NCI-H82 (cell line): ENCODE data around the gene CILP.
A peak's percentile ranks its signal among the peaks of the same experiment; 100 is the strongest.
"Not testable (repeated sequence)": the region's sequence is repeated elsewhere in the genome, so short reads cannot be mapped to it uniquely, and the experiment has no call there.

Experiments used
- DNase-seq: peaks from one replicate; lab custom pipeline; 2025; lab: John Stamatoyannopoulos, UW

Gene CILP

GRCh38 chr15:65210770-65211481 lies at the start of gene CILP:
TSS of gene CILP (minus strand) at chr15:65211473. CDS start at chr15:65209755, 1,718 bp downstream.
- DNase-seq = peak; percentile 18

- no peak for DNase-seq
These were observed 49.7 kb upstream of the CILP start for GRCh38 chr15:65260968-65261367.

GRCh38 chr15:65259367-65259797 lies 48.1 kb upstream of the CILP start:
- DNase-seq = no peak

- DNase-seq = no peak
These were observed 47.3 kb upstream of the CILP start for GRCh38 chr15:65258375-65259262.

GRCh38 chr15:65255486-65256140 lies 44.3 kb upstream of the CILP start:
- no peak for DNase-seq

GRCh38 chr15:65254758-65255157 lies 43.5 kb upstream of the CILP start:
- DNase-seq = no peak

- peak; percentile 33 for DNase-seq
These were observed 43.1 kb upstream of the CILP start for GRCh38 chr15:65254356-65254755.

- DNase-seq = no peak
These were observed 38.4 kb upstream of the CILP start for GRCh38 chr15:65249641-65250040.

GRCh38 chr15:65248511-65249255 lies 37.4 kb upstream of the CILP start:
- no peak for DNase-seq

GRCh38 chr15:65246939-65247338 lies 35.7 kb upstream of the CILP start:
- no peak for DNase-seq

GRCh38 chr15:65246026-65246714 lies 34.9 kb upstream of the CILP start:
- DNase-seq = no peak

- no peak for DNase-seq
These were observed 34.0 kb upstream of the CILP start for GRCh38 chr15:65245096-65245856.

GRCh38 chr15:65244638-65245037 lies 33.4 kb upstream of the CILP start:
- DNase-seq = peak; percentile 45

GRCh38 chr15:65236443-65236842 lies 25.2 kb upstream of the CILP start:
- not testable (repeated sequence) for DNase-seq

- DNase-seq = no peak
These were observed 22.4 kb upstream of the CILP start for GRCh38 chr15:65233696-65234095.

GRCh38 chr15:65232520-65232919 lies 21.2 kb upstream of the CILP start:
- DNase-seq = no peak

GRCh38 chr15:65231306-65231705 lies 20.0 kb upstream of the CILP start:
- no peak for DNase-seq

- DNase-seq = not testable (repeated sequence)
These were observed 15.6 kb upstream of the CILP start for GRCh38 chr15:65226901-65227300.

GRCh38 chr15:65226221-65226620 lies 14.9 kb upstream of the CILP start:
- DNase-seq = no peak

GRCh38 chr15:65223996-65224395 lies 12.7 kb upstream of the CILP start:
- no peak for DNase-seq

- DNase-seq = no peak
These were observed 11.6 kb upstream of the CILP start for GRCh38 chr15:65222891-65223290.
